AG04449 (cell line): ENCODE results near the gene ETV6.

Experiments used
- CTCF ChIA-PET: fragments of 350-600 bp; formaldehyde crosslinking; extraction: SDS; loops from one replicate; lab custom pipeline; 2021; ENCODE audit warnings: antibody characterized with exemption; lab: Yijun Ruan, JAX
- POLR2A ChIA-PET: fragments of 400-600, 350-600 bp; formaldehyde crosslinking; extraction: SDS; loops from one replicate; lab custom pipeline; 2020; ENCODE audit warnings: antibody characterized with exemption, inconsistent platforms; lab: Yijun Ruan, JAX
- DNase-seq: peaks from one replicate; pipeline ENCODE4 v3.0.0-alpha.2; 2010; ENCODE audit warnings: low read depth, low spot score
- H3K4me3 ChIP-seq: 2 replicates; pipeline ENCODE4 v1.5.1; 2011; ENCODE audit warnings: low read depth, mild to moderate bottlenecking, control low read depth, low read length
- TF ChIP-seq, protein P1 (sequence below): IDR thresholded peaks from one replicate; pipeline ENCODE4 v1.5.1; 2011; ENCODE audit warnings: mild to moderate bottlenecking, moderate library complexity, low read length, control low read depth, inconsistent platforms; ENCODE audit not compliant: insufficient read depth; ENCODE audit errors: missing control alignments

Gene ETV6

DNA sequence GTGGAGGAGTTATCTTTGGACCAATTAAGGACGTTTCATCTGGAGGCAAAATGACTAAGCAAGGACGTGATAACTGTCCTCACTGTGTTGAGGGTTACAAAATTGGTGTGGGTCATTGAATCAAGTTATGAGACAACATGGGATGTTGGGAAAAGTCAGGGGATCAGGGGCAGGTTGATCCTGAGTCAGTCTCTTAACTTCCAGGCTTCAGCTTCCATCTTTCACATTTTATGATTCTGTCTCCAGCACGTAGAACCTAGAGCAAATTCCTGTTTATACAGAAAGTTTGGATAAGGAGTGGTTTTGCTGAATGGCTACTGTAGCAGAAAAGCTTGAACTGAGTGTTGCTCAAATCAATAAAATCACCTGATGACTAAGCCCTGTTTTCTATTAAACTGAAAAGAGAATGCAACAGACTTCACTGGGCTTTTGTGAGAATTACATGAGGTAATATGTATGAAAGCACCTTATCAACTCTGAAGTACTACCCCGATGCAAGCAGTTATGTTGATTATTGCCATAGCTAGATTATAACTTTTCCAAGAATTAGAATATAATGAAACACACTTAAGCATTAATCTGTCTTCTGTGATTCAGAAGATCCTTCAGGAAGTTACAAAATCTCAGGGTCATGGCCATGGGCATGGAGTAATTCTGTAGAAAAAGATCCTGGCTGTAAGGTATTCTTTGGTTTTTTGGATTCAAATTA, 184.8 kb downstream of the ETV6 start:
- TF ChIP-seq, protein P1, sequence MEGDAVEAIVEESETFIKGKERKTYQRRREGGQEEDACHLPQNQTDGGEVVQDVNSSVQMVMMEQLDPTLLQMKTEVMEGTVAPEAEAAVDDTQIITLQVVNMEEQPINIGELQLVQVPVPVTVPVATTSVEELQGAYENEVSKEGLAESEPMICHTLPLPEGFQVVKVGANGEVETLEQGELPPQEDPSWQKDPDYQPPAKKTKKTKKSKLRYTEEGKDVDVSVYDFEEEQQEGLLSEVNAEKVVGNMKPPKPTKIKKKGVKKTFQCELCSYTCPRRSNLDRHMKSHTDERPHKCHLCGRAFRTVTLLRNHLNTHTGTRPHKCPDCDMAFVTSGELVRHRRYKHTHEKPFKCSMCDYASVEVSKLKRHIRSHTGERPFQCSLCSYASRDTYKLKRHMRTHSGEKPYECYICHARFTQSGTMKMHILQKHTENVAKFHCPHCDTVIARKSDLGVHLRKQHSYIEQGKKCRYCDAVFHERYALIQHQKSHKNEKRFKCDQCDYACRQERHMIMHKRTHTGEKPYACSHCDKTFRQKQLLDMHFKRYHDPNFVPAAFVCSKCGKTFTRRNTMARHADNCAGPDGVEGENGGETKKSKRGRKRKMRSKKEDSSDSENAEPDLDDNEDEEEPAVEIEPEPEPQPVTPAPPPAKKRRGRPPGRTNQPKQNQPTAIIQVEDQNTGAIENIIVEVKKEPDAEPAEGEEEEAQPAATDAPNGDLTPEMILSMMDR, result no peak
- no peak overlapping the region for H3K4me3 ChIP-seq
- no peak for DNase-seq
- CTCF ChIA-PET, result interaction anchor here (0.9 to 2.1 kb wide), 4 partner anchors 9 to 253 kb away, joined by 3 to 9 read pairs (median 4); no protein-coding TSS in a partner anchor
- POLR2A ChIA-PET, result no interaction called here

DNA sequence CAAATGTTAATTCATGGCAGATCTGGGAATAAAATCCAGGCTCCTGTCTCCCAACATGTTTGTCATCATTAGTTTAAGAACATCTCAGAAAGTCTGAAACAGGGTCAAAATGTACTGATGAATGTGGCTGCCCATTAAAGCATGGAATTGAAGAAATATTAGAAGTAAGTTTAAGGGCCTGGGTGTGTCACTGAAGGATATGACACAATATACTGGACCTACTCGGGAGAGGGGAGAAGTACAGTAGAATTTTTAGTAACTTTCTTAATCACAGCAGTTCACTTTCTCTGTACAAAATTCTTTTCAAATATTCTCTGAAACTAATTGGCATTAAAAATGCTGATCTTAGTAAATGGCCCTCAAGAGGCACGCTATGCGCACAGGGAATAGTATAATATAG, 185.5 kb downstream of the ETV6 start:
- no peak overlapping the region for H3K4me3 ChIP-seq
- ChIA-PET CTCF (interaction anchor here (0.6 to 1.6 kb wide), 2 partner anchors 10 to 254 kb away, joined by 3 to 5 read pairs; no protein-coding TSS in a partner anchor), POLR2A (no interaction called here)
- no peak for DNase-seq
- TF ChIP-seq, protein P1, result no peak

DNA sequence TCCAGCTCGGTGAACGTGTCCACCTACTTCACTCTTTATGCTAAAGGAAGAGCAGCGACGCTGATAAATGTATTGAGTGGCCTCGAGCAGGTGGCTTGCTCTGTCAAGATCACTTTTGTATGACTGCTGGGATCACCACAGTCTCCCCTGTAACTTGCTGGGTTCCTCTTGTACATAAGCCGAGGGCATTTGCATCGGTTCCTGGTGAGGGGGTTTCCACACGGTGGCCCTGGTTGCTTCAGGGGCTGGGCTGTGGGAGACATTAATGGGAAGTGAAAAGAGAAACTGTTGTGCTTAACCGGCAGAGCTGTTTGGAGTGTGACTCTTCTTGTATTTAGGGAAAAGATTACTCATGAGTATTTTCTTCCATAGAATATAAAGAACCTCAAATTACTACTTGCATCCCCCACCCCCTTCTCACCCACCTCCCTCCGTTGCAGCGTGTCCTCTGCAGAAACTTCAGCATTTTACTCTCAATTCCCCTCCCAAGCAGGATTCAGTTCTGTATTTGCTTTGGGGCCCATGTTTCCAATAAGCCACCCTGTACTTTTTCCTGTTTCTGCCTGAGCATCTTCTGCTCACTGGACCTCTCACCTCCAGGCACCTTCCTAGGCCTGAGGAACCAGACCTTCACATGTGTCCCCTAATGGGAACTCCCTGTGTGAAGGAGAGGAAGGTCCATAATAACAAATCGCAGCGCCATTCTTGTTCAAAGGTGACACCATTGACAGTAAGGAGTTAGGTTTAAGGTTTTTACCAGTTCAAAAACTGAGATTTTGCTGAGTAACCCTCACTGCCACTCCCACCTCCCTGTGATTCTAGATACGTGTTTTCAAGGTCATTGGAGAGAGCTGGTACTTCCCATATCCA, 187.0 kb downstream of the ETV6 start:
- TF ChIP-seq, protein P1, result no peak
- no peak overlapping the region for H3K4me3 ChIP-seq
- POLR2A ChIA-PET, result no interaction called here
- no peak for DNase-seq
- CTCF ChIA-PET, result interaction anchor here (1.2 kb wide), 1 partner anchor 255 kb away, joined by 3 read pairs; no protein-coding TSS in a partner anchor

DNA sequence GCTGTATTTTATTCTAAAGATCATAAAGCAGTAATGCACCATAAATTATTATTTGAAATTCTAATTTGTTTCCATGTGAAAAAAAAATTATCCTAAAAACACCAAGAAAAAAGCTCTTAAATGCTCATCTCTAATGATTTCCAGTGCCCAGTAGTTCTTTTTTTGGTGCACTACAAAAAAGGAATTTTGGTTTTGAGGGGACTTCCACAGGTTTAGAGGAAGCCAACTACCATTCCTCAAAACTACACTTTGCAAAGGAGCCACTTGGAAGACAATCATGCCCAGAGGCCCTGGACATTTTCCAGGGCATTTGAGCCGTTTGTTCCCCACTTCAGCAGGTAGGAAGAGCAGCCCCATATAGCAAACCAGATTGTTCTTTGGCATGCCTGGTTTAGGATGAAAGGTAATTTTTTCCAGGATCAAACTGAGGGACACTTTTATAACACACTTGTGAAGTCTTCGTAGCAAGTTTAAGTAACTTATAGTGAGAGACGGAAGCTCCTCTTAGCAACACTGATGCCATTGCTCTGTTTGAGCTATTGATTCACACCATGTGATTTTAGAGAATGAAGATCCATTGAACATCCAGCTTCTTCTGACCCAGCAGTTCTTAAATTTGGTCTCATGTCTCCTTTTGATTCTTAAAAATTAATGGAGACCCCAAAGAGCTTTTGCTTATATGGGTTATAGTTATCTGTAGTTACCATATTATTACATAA, 187.9 kb downstream of the ETV6 start:
- ChIA-PET CTCF (interaction anchor here (1.2 kb wide), 1 partner anchor 256 kb away, joined by 3 read pairs; no protein-coding TSS in a partner anchor), POLR2A (no interaction called here)
- no peak for DNase-seq
- H3K4me3 ChIP-seq, result no peak overlapping the region
- TF ChIP-seq, protein P1, result no peak

DNA sequence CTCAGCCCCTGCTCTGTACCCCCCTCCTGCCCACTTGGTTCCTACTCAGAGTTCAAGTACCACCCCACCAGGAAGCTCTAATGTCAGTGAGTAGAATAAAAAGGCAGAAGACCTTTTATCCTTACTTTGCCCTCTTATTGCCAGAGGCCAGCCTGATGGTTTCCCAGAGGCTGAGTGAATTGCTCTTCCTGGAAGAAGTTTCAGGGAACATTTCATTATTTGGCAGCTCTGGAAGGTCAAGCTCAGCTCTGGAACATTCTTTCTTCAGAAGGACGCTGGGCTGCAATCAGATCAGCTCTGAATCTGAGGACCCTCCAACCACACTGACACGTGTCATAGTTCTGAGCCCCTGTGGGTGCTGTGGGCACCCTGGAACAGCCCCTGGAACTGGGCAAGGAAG, 188.9 kb downstream of the ETV6 start:
- POLR2A ChIA-PET, result no interaction called here
- no peak overlapping the region for H3K4me3 ChIP-seq
- DNase-seq, result no peak
- CTCF ChIA-PET, result no interaction called here
- TF ChIP-seq, protein P1, result no peak
